Smooth muscle cell (in vitro differentiated cells): ENCODE data around the gene ZIC1. TPM values are rescaled to one million over a fixed set of nuclear protein-coding genes. Genes with fewer than 3 reads are reported as not detected.

ENCODE experiments used
- DNase-seq: peaks from one replicate; lab custom pipeline; 2025; ENCODE audit not compliant: unreplicated experiment; lab: John Stamatoyannopoulos, UW
- H2AFZ ChIP-seq: fragments of 200-600 bp; sonication (generic); 2 replicates; pipeline ENCODE4 v1.6.0; 2016; ENCODE audit warnings: antibody characterized with exemption, low read depth, mild to moderate bottlenecking
- H3F3A ChIP-seq: fragments of 200-600 bp; sonication (generic); 2 replicates; pipeline ENCODE4 v1.6.0; 2017; ENCODE audit warnings: antibody characterized with exemption, low read depth
- H3K27ac ChIP-seq: fragments of 200-600 bp; sonication (generic); 2 replicates; pipeline ENCODE4 v1.5.1; 2016; ENCODE audit warnings: low read depth, mild to moderate bottlenecking
- H3K27me3 ChIP-seq: fragments of 200-600 bp; sonication (generic); 2 replicates; pipeline ENCODE4 v1.6.1; 2016; ENCODE audit warnings: low read depth, mild to moderate bottlenecking
- H3K36me3 ChIP-seq: fragments of 200-600 bp; sonication (generic); 2 replicates; pipeline ENCODE4 v1.5.1; 2016; ENCODE audit warnings: low read depth
- H3K4me1 ChIP-seq: fragments of 200-600 bp; sonication (generic); 2 replicates; pipeline ENCODE4 v1.5.1; 2016; ENCODE audit warnings: low read depth
- H3K4me2 ChIP-seq: fragments of 200-600 bp; sonication (generic); 2 replicates; pipeline ENCODE4 v1.6.0; 2016; ENCODE audit warnings: mild to moderate bottlenecking
- H3K4me3 ChIP-seq: fragments of 200-600 bp; sonication (generic); 2 replicates; pipeline ENCODE4 v1.5.1; 2016; ENCODE audit warnings: mild to moderate bottlenecking
- H3K79me2 ChIP-seq: fragments of 200-600 bp; sonication (generic); 2 replicates; pipeline ENCODE4 v1.6.0; 2016; ENCODE audit warnings: low read depth, mild to moderate bottlenecking
- H3K9ac ChIP-seq: fragments of 200-600 bp; sonication (generic); 2 replicates; pipeline ENCODE4 v1.6.0; 2016; ENCODE audit warnings: low read depth
- H3K9me3 ChIP-seq: fragments of 200-600 bp; sonication (generic); replicated peaks from 2 replicates; pipeline ENCODE4 v1.5.1; 2016; ENCODE audit warnings: low read depth
- H4K20me1 ChIP-seq: fragments of 200-600 bp; sonication (generic); 2 replicates; pipeline ENCODE4 v1.6.0; 2016; ENCODE audit warnings: low read depth
- WGBS: methylation state at CpG from one replicate; pipeline ENCODE4 v1.1.7; 2016; ENCODE audit warnings: low lambda C conversion rate; 5-methylcytosine and 5-hydroxymethylcytosine counted together
- polyA plus RNA-seq: library from polyadenylated mRNA; unstranded; fragments of >200 nt; fragmentation: Nextera tagmentation; extraction: Ambion mirVana; gene quantifications from 2 replicates; pipeline ENCODE4 v1.2.1, GENCODE V29; 2016
- total RNA-seq: library from RNA; depleted of rRNA; stranded (reverse); fragments of >200 nt; gene quantifications from 2 replicates; pipeline ENCODE4 v1.2.3, GENCODE V29; 2014
- TF ChIP-seq, protein P1 (sequence below): fragments of 200-600 bp; sonication (generic); IDR thresholded peaks from 2 replicates; pipeline ENCODE4 v1.5.1; 2017; ENCODE audit warnings: borderline replicate concordance, mild to moderate bottlenecking, antibody characterized with exemption; ENCODE audit not compliant: insufficient read depth, poor library complexity, severe bottlenecking

ZIC1 gene
- total and polyA plus RNA-seq, 2 experiments from 2014 or later = not detected

- no peak for DNase-seq
- TF ChIP-seq, protein P1, sequence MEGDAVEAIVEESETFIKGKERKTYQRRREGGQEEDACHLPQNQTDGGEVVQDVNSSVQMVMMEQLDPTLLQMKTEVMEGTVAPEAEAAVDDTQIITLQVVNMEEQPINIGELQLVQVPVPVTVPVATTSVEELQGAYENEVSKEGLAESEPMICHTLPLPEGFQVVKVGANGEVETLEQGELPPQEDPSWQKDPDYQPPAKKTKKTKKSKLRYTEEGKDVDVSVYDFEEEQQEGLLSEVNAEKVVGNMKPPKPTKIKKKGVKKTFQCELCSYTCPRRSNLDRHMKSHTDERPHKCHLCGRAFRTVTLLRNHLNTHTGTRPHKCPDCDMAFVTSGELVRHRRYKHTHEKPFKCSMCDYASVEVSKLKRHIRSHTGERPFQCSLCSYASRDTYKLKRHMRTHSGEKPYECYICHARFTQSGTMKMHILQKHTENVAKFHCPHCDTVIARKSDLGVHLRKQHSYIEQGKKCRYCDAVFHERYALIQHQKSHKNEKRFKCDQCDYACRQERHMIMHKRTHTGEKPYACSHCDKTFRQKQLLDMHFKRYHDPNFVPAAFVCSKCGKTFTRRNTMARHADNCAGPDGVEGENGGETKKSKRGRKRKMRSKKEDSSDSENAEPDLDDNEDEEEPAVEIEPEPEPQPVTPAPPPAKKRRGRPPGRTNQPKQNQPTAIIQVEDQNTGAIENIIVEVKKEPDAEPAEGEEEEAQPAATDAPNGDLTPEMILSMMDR = no peak
- H3K9ac ChIP-seq = no peak overlapping the region
- no peak overlapping the region for H2AFZ ChIP-seq
- no peaks in the 10 kb centered on the region for H3K9me3 ChIP-seq
- H3K4me2 ChIP-seq = peak overlapping the region; percentile 53
- WGBS = 12% methylated on average over 14 of the region's 14 CpGs
- no peak overlapping the region for H3K4me3 ChIP-seq
- H3F3A ChIP-seq = no peaks in the 10 kb centered on the region
- H3K36me3 ChIP-seq = no peaks in the 10 kb centered on the region
- H4K20me1 ChIP-seq = no peaks in the 10 kb centered on the region
- no peaks in the 10 kb centered on the region for H3K79me2 ChIP-seq
- H3K27ac ChIP-seq = no peak overlapping the region
- H3K4me1 ChIP-seq = peaks cover 14% of the 10 kb centered on the region
- peaks cover 100% of the 10 kb centered on the region for H3K27me3 ChIP-seq
Measured at GRCh38 chr3:147424581-147425387, 15.6 kb downstream of the ZIC1 start.

- H3K27me3 ChIP-seq = peaks cover 100% of the 10 kb centered on the region
Measured at GRCh38 chr3:147425388-147425850, 16.3 kb downstream of the ZIC1 start.

GRCh38 chr3:147426931-147427330 is 17.8 kb downstream of the ZIC1 start:
- no peaks in the 10 kb centered on the region for H3K36me3 ChIP-seq
- H3K27ac ChIP-seq = no peak overlapping the region
- H2AFZ ChIP-seq = no peak overlapping the region
- no peaks in the 10 kb centered on the region for H3K9me3 ChIP-seq
- TF ChIP-seq, protein P1 = no peak
- 85% methylated on average over 2 of the region's 2 CpGs for WGBS
- no peaks in the 10 kb centered on the region for H3K79me2 ChIP-seq
- H3K9ac ChIP-seq = no peak overlapping the region
- no peaks in the 10 kb centered on the region for H4K20me1 ChIP-seq
- no peak for DNase-seq
- no peak overlapping the region for H3K4me2 ChIP-seq
- no peak overlapping the region for H3K4me3 ChIP-seq
- H3K4me1 ChIP-seq = peaks cover 14% of the 10 kb centered on the region
- peaks cover 97% of the 10 kb centered on the region for H3K27me3 ChIP-seq
- H3F3A ChIP-seq = no peaks in the 10 kb centered on the region

More at GRCh38 chr3:147425388-147425850, 16.3 kb downstream of the ZIC1 start:
- Histone ChIP-seq H3K79me2 (no peaks in the 10 kb centered on the region), H3K4me1 (peaks cover 14% of the 10 kb centered on the region), H3K9ac (no peak overlapping the region), H2AFZ (no peak overlapping the region), H4K20me1 (no peaks in the 10 kb centered on the region), H3F3A (no peaks in the 10 kb centered on the region), H3K4me3 (no peak overlapping the region), H3K4me2 (no peak overlapping the region), H3K36me3 (no peaks in the 10 kb centered on the region), H3K9me3 (no peaks in the 10 kb centered on the region), H3K27ac (no peak overlapping the region)
- WGBS = 3% methylated on average over 1 of the region's 1 CpG
- no peak for DNase-seq
- TF ChIP-seq, protein P1 = no peak

DNA sequence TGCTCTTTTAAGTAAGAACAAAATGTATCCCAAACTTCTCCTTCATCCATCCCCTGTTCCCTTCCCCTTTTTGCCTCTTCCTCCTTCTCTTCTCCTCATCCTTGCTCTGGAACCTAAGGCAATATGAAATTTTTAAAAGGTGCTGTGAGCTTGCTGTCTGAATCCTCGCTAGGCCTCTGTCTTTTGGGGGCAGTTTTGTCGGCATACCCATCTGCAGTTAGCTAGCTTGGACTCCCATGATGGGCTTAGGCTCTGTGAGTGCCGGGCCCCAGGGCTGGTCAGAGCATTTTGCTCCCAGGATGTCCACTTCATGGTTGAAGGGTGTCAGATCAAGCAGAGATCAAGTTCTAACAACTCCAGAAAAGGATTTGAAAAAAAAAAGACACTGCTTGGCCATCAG is 18.6 kb downstream of the ZIC1 start:
- H3K36me3 ChIP-seq = no peaks in the 10 kb centered on the region
- H3K4me2 ChIP-seq = no peak overlapping the region
- H3K9ac ChIP-seq = no peak overlapping the region
- H2AFZ ChIP-seq = no peak overlapping the region
- H3K4me3 ChIP-seq = no peak overlapping the region
- H3K9me3 ChIP-seq = no peaks in the 10 kb centered on the region
- no peak overlapping the region for H3K27ac ChIP-seq
- H3K27me3 ChIP-seq = peaks cover 97% of the 10 kb centered on the region
- 76% methylated on average over 3 of the region's 3 CpGs for WGBS
- H3F3A ChIP-seq = no peaks in the 10 kb centered on the region
- no peaks in the 10 kb centered on the region for H3K79me2 ChIP-seq
- DNase-seq = no peak
- TF ChIP-seq, protein P1 = no peak
- H3K4me1 ChIP-seq = peaks cover 14% of the 10 kb centered on the region
- no peaks in the 10 kb centered on the region for H4K20me1 ChIP-seq
